NT2/D1 (cell line): ENCODE results near the gene ABHD11.

Source experiments
- DNase-seq: peaks from one replicate; pipeline ENCODE4 v3.0.0-alpha.2; 2011; ENCODE audit warnings: low read depth, low spot score
- H3K27me3 ChIP-seq: 2 replicates; pipeline ENCODE4 v1.6.0; 2011; ENCODE audit warnings: mild to moderate bottlenecking; ENCODE audit not compliant: insufficient read length, insufficient read depth
- H3K36me3 ChIP-seq: 2 replicates; pipeline ENCODE4 v1.6.1; 2011; ENCODE audit warnings: mild to moderate bottlenecking, low read length, mixed read lengths; ENCODE audit not compliant: insufficient read depth, insufficient read length
- H3K4me1 ChIP-seq: 2 replicates; pipeline ENCODE4 v1.5.1; 2011; ENCODE audit not compliant: insufficient read depth, insufficient read length
- H3K4me3 ChIP-seq: 2 replicates; pipeline ENCODE4 v1.5.1; 2011; ENCODE audit warnings: low read depth; ENCODE audit not compliant: insufficient read length
- H3K9ac ChIP-seq: 2 replicates; pipeline ENCODE4 v1.6.0; 2011; ENCODE audit warnings: low read depth; ENCODE audit not compliant: insufficient read length
- H3K9me3 ChIP-seq: 2 replicates; pipeline ENCODE4 v1.5.1; 2011; ENCODE audit warnings: mild to moderate bottlenecking, low read length; ENCODE audit not compliant: insufficient read depth
- SUZ12 ChIP-seq: IDR thresholded peaks from 2 replicates; pipeline ENCODE4 v1.6.1; 2011; ENCODE audit not compliant: insufficient read length, insufficient read depth; ENCODE audit errors: extremely low read depth
- YY1 ChIP-seq: IDR thresholded peaks from 2 replicates; pipeline ENCODE4 v1.6.1; 2011; ENCODE audit not compliant: insufficient read length, insufficient read depth
- ZNF274 ChIP-seq: IDR thresholded peaks from 2 replicates; pipeline ENCODE4 v1.6.1; 2011; ENCODE audit warnings: mild to moderate bottlenecking, low read depth, low read length

ABHD11 gene

DNA sequence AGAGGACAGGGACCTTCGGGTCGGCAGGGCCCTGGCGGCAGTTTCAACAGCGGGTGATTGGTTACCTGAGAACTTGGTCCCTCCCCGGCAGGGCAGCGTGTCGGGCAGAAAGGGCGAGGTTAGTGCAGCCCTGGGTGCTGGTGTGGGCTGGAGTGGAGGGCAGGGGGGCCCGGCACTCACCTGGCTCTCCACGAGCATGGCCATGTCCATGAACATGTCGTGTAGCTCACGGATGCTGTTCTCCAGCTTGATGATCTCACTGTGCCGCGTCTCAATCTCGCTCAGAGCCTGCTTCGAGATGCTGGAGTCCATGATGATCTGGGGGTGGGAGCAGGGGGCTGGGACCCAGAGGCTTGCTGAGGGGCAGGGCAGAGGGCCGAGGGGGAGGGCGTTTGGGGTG lies 35.9 kb downstream of the ABHD11 start:
- DNase-seq = no peak
- Histone ChIP-seq H3K36me3 (peaks cover 69% of the 10 kb centered on the region), H3K9me3 (no peaks in the 10 kb centered on the region), H3K4me1 (peaks cover 20% of the 10 kb centered on the region), H3K27me3 (no peaks in the 10 kb centered on the region), H3K9ac (peak overlapping the region; percentile 21), H3K4me3 (no peak overlapping the region)
- TF ChIP-seq ZNF274 (no peak), SUZ12 (no peak), YY1 (no peak)

DNA sequence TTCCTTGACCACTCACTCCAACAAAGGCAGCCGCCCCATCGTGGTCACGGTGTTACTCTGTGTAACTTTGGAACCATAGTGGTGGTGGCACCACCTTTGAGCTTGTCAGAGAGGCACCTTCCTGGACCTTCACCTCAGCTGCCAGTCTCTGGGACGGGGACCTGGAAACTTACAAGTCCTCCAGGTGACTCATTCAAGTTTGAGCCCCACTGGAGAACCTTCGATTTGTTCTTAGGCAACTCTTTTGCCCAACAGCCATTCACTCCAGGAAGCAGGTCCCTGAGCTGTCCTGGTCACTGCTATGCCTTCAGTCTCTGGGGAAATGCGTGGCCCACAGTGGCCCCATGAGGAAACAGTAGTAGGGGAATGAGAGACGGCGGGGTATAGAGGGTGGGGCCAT lies 36.4 kb downstream of the ABHD11 start:
- TF ChIP-seq YY1 = no peak
- no peak for TF ChIP-seq SUZ12
- no peak for TF ChIP-seq ZNF274
- Histone ChIP-seq H3K27me3 (no peaks in the 10 kb centered on the region), H3K9ac (no peak overlapping the region), H3K4me1 (peaks cover 20% of the 10 kb centered on the region), H3K4me3 (no peak overlapping the region), H3K9me3 (no peaks in the 10 kb centered on the region), H3K36me3 (peaks cover 71% of the 10 kb centered on the region)
- no peak for DNase-seq

DNA sequence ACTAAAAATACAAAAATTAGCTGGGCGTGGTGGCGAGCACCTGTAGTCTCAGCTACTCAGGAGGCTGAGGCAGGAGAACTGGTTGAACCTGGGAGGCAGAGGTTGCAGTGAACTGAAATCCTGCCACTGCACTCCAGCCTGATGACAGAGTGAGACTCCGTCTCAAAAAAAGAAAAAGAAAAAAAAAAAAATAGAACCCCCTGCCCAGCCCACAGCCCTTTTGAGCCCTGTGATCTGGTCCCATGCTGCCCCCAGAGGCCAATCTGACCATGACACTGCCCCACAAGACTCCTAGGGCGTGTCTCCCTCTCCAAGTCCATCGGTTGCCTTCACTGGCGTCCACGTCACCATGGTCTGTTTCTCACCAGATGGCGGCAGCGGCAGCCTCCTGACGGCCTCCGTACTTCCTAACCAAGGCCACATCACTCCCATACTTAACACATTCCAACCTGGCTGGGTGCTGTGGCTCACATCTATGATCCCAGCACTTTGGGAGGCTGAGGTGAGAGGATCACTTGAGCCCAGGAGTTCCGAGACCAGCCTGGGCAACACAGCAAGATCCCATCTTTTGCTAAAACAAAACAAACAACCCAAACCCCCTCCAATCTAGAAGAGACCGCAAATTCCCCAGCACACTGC lies 37.1 kb downstream of the ABHD11 start:
- TF ChIP-seq YY1 (no peak), SUZ12 (no peak), ZNF274 (no peak)
- Histone ChIP-seq H3K36me3 (peaks cover 72% of the 10 kb centered on the region), H3K27me3 (no peaks in the 10 kb centered on the region), H3K4me3 (no peak overlapping the region), H3K9ac (no peak overlapping the region), H3K9me3 (no peaks in the 10 kb centered on the region), H3K4me1 (peaks cover 15% of the 10 kb centered on the region)
- DNase-seq = peak; percentile 51

DNA sequence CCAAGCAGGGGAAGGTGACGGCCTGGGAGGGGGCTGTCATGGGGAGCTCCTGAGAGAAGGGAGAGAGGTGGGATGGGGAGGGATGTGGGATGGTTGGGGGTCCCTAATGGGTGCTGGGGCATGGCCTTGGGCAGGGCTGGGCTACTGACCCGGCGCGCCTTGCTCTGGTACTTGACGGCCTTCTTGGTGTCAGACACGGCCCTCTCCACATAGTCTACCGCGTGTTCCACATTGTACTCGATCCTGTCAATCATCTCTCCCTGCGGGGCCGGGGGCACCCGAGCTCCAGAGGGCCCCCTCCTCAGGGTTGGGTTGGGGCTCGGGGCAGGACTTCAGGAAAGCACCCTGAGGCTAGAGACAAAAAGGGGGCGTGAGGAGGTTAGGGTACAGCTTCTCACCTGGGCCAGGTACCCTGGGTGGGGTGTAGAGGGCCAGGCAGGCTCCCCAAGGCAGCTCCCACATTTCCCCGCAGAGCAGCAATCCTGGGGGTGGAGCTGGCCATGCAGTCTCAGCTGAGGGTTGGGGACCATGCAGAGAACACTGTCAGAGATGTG lies 37.9 kb downstream of the ABHD11 start:
- no peak for DNase-seq
- peaks cover 79% of the 10 kb centered on the region for H3K36me3 ChIP-seq
- H3K27me3 ChIP-seq = no peaks in the 10 kb centered on the region
- TF ChIP-seq YY1 (no peak), ZNF274 (no peak), SUZ12 (no peak)
- peaks cover 11% of the 10 kb centered on the region for H3K4me1 ChIP-seq
- H3K4me3 ChIP-seq = no peak overlapping the region
- H3K9me3 ChIP-seq = no peaks in the 10 kb centered on the region
- H3K9ac ChIP-seq = no peak overlapping the region

DNA sequence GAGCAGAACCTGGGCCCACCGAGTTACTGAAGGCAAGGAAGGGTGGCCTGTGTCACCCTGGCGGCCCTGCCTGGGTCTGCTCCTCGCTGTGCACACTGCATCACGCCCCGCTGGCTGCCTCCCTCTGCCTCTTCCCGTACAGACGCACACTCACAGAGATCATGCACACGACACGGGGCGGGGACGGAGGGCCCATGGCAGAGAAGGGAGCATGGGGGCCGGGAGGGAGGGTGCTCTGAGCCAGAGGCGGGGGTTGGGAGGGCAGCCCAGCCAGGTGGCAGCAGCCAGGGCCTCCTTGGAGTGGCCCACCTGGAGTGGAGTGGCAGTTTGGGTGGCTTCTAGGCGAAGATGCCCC lies 38.6 kb downstream of the ABHD11 start:
- TF ChIP-seq ZNF274 (no peak), YY1 (no peak), SUZ12 (no peak)
- H3K27me3 ChIP-seq = no peaks in the 10 kb centered on the region
- H3K4me1 ChIP-seq = peaks cover 11% of the 10 kb centered on the region
- H3K4me3 ChIP-seq = no peak overlapping the region
- DNase-seq = no peak
- no peak overlapping the region for H3K9ac ChIP-seq
- peaks cover 84% of the 10 kb centered on the region for H3K36me3 ChIP-seq
- no peaks in the 10 kb centered on the region for H3K9me3 ChIP-seq

DNA sequence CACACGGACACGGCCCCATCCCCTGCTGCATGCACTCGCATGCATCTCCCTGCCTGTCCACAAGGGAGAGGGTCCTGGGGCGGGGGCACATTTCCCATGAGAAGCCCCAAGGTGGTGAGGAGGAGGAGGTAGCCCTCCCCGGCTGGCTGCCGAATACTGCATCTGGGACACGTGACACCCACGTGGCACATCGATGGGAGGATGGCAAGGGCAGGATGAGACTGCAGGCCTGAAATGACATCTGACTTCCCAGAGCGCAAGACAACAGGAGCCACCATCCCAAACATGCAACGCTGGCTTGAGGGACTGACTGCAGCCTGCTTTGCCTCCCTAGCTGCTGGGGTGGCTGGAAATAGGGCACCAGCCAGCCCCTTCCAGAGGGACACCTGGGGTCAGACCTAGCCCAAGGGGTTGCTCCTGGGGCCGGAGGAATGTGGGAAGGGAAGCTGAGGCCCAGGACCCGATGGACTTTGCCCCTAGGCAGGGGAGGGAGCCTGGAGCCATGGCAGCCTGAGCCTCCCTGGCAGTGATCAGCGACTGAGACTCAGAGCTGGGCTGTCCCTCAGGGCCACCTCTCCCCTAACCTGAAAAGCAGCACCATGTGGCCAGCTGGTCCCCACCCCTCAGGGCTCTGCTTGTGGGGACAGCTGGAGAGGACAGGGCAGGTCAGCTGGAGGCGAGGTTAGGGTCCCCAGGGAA lies 39.1 kb downstream of the ABHD11 start:
- Histone ChIP-seq H3K27me3 (no peaks in the 10 kb centered on the region), H3K9me3 (no peaks in the 10 kb centered on the region), H3K36me3 (peaks cover 86% of the 10 kb centered on the region), H3K9ac (no peak overlapping the region), H3K4me1 (peaks cover 10% of the 10 kb centered on the region), H3K4me3 (no peak overlapping the region)
- TF ChIP-seq YY1 (no peak), SUZ12 (no peak)
- no peak for DNase-seq

DNA sequence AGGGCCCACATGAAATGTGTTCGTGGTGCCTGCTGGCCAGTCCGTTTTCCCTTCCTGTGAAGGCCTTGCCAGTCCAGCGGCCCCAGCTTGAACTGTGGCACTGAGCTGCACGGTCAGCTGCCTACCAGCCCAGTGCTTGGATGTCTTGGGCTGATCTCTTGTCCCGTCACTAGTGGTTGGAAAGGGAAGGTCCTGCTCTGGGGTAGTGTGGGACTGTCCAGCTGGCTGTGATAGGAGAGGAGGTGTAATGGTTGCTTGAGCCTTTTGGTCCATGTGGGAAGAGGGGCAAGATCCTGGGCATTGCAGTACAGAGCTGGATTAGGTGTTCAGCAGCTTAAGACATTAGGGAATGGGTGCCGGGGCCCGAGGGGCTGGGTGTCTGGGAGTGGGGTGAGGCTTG lies 40.2 kb downstream of the ABHD11 start:
- H3K9ac ChIP-seq = no peak overlapping the region
- no peak for DNase-seq
- H3K4me3 ChIP-seq = no peak overlapping the region
- H3K36me3 ChIP-seq = peaks cover 92% of the 10 kb centered on the region
- no peaks in the 10 kb centered on the region for H3K27me3 ChIP-seq
- no peak for TF ChIP-seq YY1
- no peak for TF ChIP-seq ZNF274
- TF ChIP-seq SUZ12 = no peak
- peaks cover 3% of the 10 kb centered on the region for H3K4me1 ChIP-seq
- H3K9me3 ChIP-seq = no peaks in the 10 kb centered on the region
